Brain microvascular endothelial cell (primary cell): Measurements from ENCODE around the gene LIMCH1.

ENCODE experiments used
- DNase-seq: peaks from one replicate; pipeline ENCODE4 v3.0.0-alpha.2; 2020
- H3K27ac ChIP-seq: fragments of 250-450 bp; sonication (Bioruptor Pico); 2 replicates; pipeline ENCODE4 v1.5.1; 2020; ENCODE audit warnings: mild to moderate bottlenecking, moderate library complexity
- H3K27me3 ChIP-seq: fragments of 250-450 bp; sonication (Bioruptor Pico); replicated peaks from 2 replicates; pipeline ENCODE4 v1.5.1; 2020; ENCODE audit warnings: mild to moderate bottlenecking
- H3K36me3 ChIP-seq: fragments of 250-450 bp; sonication (Bioruptor Pico); replicated peaks from 2 replicates; pipeline ENCODE4 v1.5.1; 2020; ENCODE audit warnings: mild to moderate bottlenecking
- H3K4me3 ChIP-seq: 2 replicates; pipeline ENCODE4 v1.5.1; 2011; ENCODE audit warnings: low read depth, mild to moderate bottlenecking, control low read depth, low read length, moderate library complexity
- in situ Hi-C: cut with HindIII; loops from 2 replicates; pipeline ENCODE4 v1.10.0; 2017; ENCODE audit warnings: low sequenced_read_pairs, low pct_ligation_motif_present
- TF ChIP-seq, protein P1 (sequence below): IDR thresholded peaks from 2 replicates; pipeline ENCODE4 v1.5.1; 2011; ENCODE audit warnings: low read depth, mild to moderate bottlenecking, moderate library complexity, low read length, control low read depth, inconsistent platforms; ENCODE audit errors: missing control alignments

Gene LIMCH1

GRCh38 chr4:41597494-41597893 lies 59.5 kb downstream of the LIMCH1 start:
- in situ Hi-C loops = no loop called here

GRCh38 chr4:41598580-41598979 lies 60.6 kb downstream of the LIMCH1 start:
- TF ChIP-seq, protein P1, sequence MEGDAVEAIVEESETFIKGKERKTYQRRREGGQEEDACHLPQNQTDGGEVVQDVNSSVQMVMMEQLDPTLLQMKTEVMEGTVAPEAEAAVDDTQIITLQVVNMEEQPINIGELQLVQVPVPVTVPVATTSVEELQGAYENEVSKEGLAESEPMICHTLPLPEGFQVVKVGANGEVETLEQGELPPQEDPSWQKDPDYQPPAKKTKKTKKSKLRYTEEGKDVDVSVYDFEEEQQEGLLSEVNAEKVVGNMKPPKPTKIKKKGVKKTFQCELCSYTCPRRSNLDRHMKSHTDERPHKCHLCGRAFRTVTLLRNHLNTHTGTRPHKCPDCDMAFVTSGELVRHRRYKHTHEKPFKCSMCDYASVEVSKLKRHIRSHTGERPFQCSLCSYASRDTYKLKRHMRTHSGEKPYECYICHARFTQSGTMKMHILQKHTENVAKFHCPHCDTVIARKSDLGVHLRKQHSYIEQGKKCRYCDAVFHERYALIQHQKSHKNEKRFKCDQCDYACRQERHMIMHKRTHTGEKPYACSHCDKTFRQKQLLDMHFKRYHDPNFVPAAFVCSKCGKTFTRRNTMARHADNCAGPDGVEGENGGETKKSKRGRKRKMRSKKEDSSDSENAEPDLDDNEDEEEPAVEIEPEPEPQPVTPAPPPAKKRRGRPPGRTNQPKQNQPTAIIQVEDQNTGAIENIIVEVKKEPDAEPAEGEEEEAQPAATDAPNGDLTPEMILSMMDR = no peak
- H3K36me3 ChIP-seq = no peaks in the 10 kb centered on the region
- H3K4me3 ChIP-seq = no peak overlapping the region
- H3K27me3 ChIP-seq = peaks cover 2% of the 10 kb centered on the region
- no peak overlapping the region for H3K27ac ChIP-seq
- in situ Hi-C loops = no loop called here
- no peak for DNase-seq

More at GRCh38 chr4:41597494-41597893, 59.5 kb downstream of the LIMCH1 start:
- H3K27ac ChIP-seq = no peak overlapping the region
- H3K4me3 ChIP-seq = no peak overlapping the region
- TF ChIP-seq, protein P1 = no peak
- peaks cover 2% of the 10 kb centered on the region for H3K27me3 ChIP-seq
- no peaks in the 10 kb centered on the region for H3K36me3 ChIP-seq
- no peak for DNase-seq

DNA sequence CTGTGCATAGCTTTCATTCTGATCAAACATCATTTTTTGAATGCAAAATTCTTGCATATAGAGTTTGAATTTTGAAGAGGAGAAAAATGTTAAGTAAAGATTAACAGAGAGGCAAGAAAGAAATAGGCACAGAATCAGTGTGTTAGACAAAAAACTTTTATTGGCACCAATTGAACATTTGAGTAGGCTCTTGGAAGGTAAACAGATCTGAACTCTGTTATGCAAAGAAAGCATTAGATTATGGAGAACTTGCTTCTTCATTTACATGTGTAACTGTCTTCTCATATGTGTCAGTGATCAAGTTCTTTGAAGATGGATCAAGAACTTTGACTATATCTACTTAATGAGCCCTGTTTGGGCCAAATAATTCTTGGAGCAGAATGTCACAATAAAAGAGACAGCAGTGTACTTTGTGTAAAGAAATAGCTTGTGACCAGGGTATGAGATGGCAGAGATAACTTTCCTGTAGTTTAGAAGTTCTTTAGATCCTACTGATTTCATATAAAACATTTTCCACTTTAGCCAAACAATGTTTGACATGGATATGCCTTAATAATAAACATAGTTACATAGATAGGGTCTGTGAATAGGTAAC lies 61.3 kb downstream of the LIMCH1 start:
- no peak overlapping the region for H3K27ac ChIP-seq
- in situ Hi-C loops = no loop called here
- no peaks in the 10 kb centered on the region for H3K36me3 ChIP-seq
- peaks cover 2% of the 10 kb centered on the region for H3K27me3 ChIP-seq
- TF ChIP-seq, protein P1 = no peak
- no peak for DNase-seq
- H3K4me3 ChIP-seq = no peak overlapping the region

DNA sequence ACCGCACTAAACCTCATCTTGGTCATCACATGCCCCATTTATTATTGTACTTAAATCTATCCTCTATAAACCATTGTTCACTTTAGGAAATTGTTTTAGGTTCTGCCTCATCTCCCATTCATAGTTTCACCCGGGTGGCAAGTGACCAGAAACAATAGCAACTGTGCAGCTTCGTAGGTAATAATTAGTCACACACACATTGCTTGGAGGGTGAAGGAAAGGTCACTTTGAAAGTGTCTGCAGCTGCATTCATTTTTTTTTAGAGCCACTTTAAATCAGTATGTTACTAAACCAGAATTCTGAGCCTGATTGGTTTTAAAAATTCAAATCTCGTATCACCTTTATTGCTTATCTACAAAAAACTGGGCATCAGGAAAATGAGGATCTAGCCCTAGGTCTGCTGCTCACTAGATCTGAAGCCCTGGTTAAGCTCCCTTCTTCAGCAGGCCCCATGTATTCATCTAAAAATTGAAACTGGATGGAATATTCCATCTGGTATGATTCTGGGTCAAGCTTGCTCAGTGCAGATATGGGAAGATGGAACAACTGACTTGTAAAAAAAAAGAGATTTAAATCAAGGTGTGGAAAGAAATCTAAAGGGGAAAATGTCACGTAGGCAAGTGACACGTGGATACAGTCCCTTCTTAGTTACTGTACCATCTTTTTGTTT lies 62.4 kb downstream of the LIMCH1 start:
- TF ChIP-seq, protein P1 = no peak
- in situ Hi-C loops = no loop called here
- no peak for DNase-seq
- H3K27ac ChIP-seq = no peak overlapping the region
- H3K4me3 ChIP-seq = no peak overlapping the region
- H3K27me3 ChIP-seq = peaks cover 2% of the 10 kb centered on the region
- H3K36me3 ChIP-seq = no peaks in the 10 kb centered on the region

DNA sequence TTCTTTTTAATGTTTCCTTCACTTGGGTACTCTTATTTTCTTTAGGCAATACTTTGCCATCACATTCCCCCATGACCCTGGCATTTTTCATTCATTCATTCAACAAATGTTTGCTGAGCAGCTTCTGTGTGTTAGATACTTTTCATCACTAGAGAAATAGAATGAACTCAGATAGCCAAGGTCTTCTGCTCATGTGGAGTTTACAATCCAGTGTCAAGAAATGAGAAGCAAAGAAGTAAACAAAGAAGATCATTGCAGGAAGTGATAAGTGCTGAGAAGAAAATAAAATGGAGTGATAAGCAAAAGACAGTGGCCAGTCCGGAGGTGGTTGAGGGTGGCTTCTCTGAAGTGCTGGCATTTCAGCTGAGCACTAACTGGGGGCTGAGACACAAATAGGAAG lies 63.1 kb downstream of the LIMCH1 start:
- peaks cover 2% of the 10 kb centered on the region for H3K27me3 ChIP-seq
- H3K27ac ChIP-seq = no peak overlapping the region
- H3K36me3 ChIP-seq = no peaks in the 10 kb centered on the region
- no peak for DNase-seq
- in situ Hi-C loops = no loop called here
- TF ChIP-seq, protein P1 = no peak
- H3K4me3 ChIP-seq = no peak overlapping the region

DNA sequence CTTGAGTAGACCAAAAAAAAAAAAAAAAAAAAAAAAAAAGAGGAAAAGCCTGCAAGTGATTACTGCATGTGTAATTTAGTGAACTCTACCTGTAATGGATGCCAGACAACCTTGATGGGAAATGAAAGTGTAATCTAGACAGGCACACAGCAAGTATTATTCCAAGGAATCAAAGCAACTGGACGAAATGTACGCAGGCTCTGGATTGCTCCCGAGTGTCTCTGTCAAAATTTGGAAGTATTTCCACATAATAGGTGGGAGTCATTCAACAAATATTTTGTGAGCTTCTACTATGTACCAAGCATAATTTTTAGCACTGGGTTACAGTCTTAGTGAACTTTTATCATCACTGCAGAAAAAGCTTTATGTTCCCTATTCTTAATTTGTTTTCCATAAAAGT lies 64.2 kb downstream of the LIMCH1 start:
- H3K4me3 ChIP-seq = no peak overlapping the region
- no peak overlapping the region for H3K27ac ChIP-seq
- H3K36me3 ChIP-seq = no peaks in the 10 kb centered on the region
- TF ChIP-seq, protein P1 = no peak
- H3K27me3 ChIP-seq = peaks cover 2% of the 10 kb centered on the region
- DNase-seq = no peak
- in situ Hi-C loops = no loop called here
